ENCODE measurements around the gene PLPP4. TPM values are rescaled to one million over a fixed set of nuclear protein-coding genes. Genes with fewer than 3 reads are reported as not detected.
A peak's percentile ranks its signal among the peaks of the same experiment; 100 is the strongest.

PLPP4 gene
- polyA plus RNA-seq, 6 donors from 2014 or later = not detected

DNA sequence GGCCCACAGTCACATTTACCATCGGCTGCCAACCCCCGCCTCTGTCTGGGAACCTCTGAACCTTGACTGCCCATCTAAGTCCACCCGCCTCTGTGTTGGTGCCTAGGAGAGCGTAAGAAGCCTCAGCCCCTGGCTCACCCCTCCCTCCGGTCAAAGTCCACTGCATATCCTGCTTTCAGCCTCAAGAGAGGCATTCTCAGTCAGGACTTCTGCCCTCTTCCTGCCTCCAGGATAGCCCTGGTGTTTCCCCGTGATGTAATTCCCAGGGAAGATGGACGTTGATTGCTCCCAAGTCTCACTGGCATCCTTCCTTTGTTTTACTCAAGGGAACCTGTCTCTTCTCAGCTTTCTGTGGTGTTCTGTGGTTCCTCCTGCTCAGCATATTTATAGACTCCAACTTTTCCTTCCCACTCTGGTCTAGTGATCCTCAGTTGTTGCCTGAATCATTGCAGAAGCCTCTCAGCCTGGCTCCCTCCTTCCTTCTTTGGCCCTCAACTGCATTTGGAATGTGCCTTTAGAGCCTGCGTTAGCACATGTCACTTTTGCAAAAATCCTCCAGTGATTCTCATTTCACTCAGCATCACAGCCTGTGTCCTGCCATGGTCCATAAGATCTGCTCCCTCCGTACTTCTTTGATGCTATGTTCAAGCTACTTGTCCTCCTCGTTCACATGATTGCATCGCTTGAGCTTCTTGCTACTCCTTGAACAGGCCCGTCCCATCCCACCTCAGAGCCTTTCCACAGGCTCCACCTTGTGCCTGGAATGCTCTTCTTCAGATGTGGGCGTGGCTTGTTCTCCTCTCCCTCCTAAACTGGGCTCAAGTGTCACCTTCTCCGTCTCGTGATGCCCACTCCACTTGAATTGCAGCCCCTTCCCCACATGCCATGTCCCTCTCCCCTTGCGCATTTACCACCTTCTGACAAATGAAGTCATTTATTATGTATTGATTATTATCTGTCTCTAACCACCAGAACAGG is 124.2 kb downstream of the PLPP4 start:
- Mint-ChIP-seq H3K9me3 (peaks cover 0 to 16% (median 2%) of the 10 kb centered on the region in 7 donors), H3K27ac (no peak overlapping the region), H3K27me3 (peaks cover 0 to 4% (median 3%) of the 10 kb centered on the region in 3 donors), H3K4me3 (peak overlapping the region in 1 of 8 donors; percentile 16), H3K36me3 (no peaks in the 10 kb centered on the region), H3K4me1 (no peaks in the 10 kb centered on the region)
- ATAC-seq (ENCODE audit: low read depth in 2 of 2) (no peak), DNase-seq (no peak)

DNA sequence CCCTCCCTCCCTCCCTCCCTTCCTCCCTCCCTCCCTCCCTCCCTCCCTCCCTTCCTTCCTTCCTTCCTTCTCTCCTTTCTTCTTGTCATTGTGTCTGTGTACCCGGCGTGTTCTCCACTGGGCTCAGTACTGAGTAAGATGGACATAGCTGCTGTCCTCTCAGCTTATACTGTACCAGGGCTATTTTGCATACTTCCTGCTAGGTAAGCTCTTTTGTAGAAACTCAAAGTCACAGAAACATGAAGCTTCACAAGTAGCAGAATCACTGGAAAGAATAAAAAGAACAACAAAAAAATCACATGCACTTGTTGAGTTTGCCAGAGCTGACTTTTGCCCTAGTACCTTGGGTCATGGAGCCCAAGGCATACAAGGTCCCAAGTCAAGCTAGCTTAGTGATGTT is 125.7 kb downstream of the PLPP4 start:
- peaks cover 0 to 5% (median 3%) of the 10 kb centered on the region in 3 donors for H3K27me3 Mint-ChIP-seq
- ATAC-seq (ENCODE audit: low read depth in 2 of 2) = no peak
- H3K4me3 Mint-ChIP-seq = no peak overlapping the region
- H3K27ac Mint-ChIP-seq = no peak overlapping the region
- no peak for DNase-seq
- no peaks in the 10 kb centered on the region for H3K36me3 Mint-ChIP-seq
- peaks cover 0 to 12% (median 0%) of the 10 kb centered on the region in 7 donors for H3K9me3 Mint-ChIP-seq
- no peaks in the 10 kb centered on the region for H3K4me1 Mint-ChIP-seq

DNA sequence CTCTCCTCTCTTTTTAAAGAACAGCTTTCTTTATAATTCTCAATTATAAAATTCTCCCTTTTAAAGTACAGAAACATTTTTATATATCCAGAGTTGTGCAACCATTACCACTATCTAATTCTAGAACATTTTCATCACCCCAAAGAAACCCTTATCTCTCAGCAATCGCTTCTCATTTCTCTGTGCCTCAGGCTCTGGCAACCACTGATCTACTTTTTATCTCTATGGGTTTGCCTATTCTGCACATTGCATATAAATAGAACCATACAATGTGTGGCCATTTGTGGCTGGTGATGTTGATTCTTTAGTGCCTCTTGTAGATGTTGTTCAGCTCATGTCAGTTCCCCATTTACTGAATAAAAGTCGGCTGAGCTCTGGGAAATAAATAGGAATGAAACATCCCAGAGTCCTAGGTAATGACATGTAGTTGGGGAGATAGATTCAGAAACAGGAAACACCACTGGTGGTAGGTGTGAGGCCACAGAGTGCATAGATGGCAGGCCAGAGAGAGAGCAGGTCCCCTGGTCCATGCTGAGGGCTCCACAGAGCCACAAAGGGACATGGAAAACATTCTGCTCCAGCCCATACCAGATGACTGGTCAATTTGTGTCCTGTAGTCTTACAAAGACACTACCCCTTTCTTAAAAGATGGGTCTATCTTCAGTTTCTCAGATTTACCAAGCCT is 126.5 kb downstream of the PLPP4 start:
- ATAC-seq (ENCODE audit: low read depth in 2 of 2) (no peak), DNase-seq (no peak)
- no peaks in the 10 kb centered on the region for H3K4me1 Mint-ChIP-seq
- H3K4me3 Mint-ChIP-seq = no peak overlapping the region
- H3K9me3 Mint-ChIP-seq = peaks cover 0 to 12% (median 0%) of the 10 kb centered on the region in 7 donors
- H3K27me3 Mint-ChIP-seq = peaks cover 0 to 5% (median 3%) of the 10 kb centered on the region in 3 donors
- no peaks in the 10 kb centered on the region for H3K36me3 Mint-ChIP-seq
- no peak overlapping the region for H3K27ac Mint-ChIP-seq

DNA sequence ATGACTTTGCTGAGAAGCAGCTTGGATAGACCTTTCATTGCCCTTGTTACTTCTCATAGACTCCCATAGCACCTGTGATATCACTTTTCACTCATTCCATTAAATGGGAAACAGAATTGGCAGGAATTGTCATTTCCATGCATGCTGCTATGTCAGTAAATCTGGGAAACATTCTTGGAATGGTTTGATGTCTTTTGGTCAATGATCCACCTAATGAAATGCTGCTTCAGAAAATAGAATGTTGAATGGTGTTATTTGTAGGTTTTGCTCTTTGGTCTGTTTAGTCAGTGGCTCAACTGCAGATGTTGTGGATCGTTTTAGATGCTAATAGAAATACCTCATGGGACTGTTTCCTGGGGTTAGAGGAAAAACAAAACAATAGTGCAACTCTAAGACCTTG is 127.8 kb downstream of the PLPP4 start:
- DNase-seq (no peak), ATAC-seq (ENCODE audit: low read depth in 2 of 2) (no peak)
- Mint-ChIP-seq H3K27me3 (peaks cover 0 to 5% (median 3%) of the 10 kb centered on the region in 3 donors), H3K9me3 (peaks cover 0 to 12% (median 0%) of the 10 kb centered on the region in 7 donors), H3K36me3 (no peaks in the 10 kb centered on the region), H3K4me3 (no peak overlapping the region), H3K4me1 (no peaks in the 10 kb centered on the region), H3K27ac (no peak overlapping the region)

DNA sequence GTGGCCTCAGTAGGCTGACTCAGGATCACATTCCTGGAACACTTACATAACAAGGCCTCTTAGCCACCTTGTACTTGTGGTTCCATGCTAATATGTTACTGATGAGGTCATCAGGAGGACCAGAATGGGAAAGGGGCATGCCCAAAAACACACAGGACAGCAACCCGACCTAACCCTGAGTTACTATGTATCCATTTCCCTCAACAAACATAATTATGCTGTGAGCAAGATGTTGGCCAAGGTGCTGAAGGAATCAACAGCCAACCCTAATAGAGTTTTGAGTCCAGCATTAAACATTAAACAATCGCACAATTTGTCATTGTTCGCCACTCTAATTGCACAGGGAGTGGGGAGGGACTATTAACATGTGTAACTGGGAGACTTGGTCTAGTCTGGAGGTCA is 129.4 kb downstream of the PLPP4 start:
- Mint-ChIP-seq H3K27ac (no peak overlapping the region), H3K4me1 (no peaks in the 10 kb centered on the region), H3K27me3 (peaks cover 0 to 5% (median 3%) of the 10 kb centered on the region in 3 donors), H3K36me3 (no peaks in the 10 kb centered on the region), H3K9me3 (peaks cover 0 to 5% (median 0%) of the 10 kb centered on the region in 7 donors), H3K4me3 (no peak overlapping the region)
- DNase-seq = no peak
- no peak for ATAC-seq (ENCODE audit: low read depth in 2 of 2)

DNA sequence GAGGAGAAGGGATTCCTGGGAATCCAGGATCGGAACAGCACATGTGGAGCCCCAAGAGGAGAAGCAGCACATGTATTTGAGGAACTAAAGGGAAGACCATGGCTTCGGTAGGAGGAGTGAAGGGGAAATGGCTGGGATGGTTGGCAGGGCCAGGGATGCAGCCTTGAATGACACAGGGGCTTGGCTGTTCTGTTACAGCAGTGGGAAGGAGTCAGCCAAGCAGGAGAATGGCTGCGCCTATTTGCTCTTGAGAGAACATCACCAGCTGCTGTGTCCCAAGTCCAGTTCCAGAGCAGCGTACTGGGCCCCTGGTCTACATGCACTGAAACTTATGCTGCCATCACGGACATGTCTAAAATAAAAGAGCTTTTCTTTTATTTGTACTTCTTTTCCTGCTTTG is 130.0 kb downstream of the PLPP4 start:
- H3K9me3 Mint-ChIP-seq = peaks cover 0 to 6% (median 0%) of the 10 kb centered on the region in 7 donors
- no peaks in the 10 kb centered on the region for H3K4me1 Mint-ChIP-seq
- peaks cover 0 to 5% (median 3%) of the 10 kb centered on the region in 3 donors for H3K27me3 Mint-ChIP-seq
- ATAC-seq (ENCODE audit: low read depth in 2 of 2) = no peak
- no peak overlapping the region for H3K4me3 Mint-ChIP-seq
- no peak for DNase-seq
- no peak overlapping the region for H3K27ac Mint-ChIP-seq
- no peaks in the 10 kb centered on the region for H3K36me3 Mint-ChIP-seq

DNA sequence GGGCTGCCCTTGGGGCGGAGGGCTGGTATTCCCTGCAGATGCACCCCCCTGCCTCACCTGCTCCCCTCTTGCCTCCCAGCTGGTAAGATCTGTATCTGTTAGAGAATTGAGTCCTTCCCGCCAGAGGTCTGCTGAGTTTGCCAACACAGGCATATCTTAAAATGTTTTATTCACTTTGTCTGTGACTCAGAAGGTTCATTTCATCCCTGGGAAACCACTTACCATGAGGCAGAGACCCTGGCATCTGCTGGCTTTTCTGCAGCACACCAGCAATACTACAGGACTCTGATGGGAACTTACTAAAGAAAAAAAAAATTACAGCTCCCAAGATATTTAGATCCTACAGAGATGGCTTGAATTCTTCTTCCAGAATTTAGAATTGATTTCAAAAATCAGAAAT is 131.3 kb downstream of the PLPP4 start:
- DNase-seq (no peak), ATAC-seq (ENCODE audit: low read depth in 2 of 2) (no peak)
- H3K27ac Mint-ChIP-seq = no peak overlapping the region
- H3K4me3 Mint-ChIP-seq = no peak overlapping the region
- peaks cover 0 to 5% (median 3%) of the 10 kb centered on the region in 3 donors for H3K27me3 Mint-ChIP-seq
- no peaks in the 10 kb centered on the region for H3K36me3 Mint-ChIP-seq
- peaks cover 2 to 6% (median 3%) of the 10 kb centered on the region in 7 donors for H3K9me3 Mint-ChIP-seq
- H3K4me1 Mint-ChIP-seq = no peaks in the 10 kb centered on the region

DNA sequence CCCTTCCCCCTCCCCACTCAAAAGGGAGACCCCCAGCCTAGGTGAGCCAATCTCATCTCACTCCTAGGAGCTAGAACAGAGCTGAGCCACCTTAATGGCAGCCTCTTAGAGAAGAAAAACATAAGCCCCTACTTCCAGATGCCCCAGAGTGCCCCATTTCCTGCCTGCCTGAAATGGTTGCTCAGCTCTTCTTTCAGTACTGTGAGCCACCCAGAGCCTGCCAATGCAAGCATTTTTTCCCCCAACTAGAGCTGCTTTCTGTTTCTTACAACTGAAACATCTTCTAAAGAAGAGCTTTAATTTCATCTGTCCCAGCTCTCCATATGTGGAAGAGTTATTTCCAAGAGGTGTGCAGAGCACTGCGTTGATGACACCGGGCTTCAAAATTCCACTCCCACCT is 136.7 kb downstream of the PLPP4 start:
- H3K27me3 Mint-ChIP-seq = no peaks in the 10 kb centered on the region
- no peak for DNase-seq
- H3K4me1 Mint-ChIP-seq = no peaks in the 10 kb centered on the region

DNA sequence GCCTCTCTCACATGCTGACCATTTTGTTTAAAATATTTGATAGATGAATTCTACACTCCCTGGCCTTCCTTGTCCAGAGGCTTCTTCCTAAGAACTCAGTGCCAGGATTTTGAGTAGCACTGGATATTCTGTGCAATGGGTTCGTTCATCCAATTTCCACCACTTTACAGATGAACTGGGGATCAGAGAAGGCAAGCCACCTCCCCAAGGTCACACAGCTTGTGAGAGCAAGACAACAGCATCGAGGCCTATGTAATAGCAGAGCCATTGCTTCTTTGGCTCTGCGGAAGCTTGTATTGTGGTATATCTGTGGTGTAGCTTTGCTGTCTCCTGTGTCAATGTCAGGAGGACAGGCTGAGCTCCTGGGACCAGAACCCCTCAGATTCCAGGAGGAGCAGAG is 140.9 kb downstream of the PLPP4 start:
- Mint-ChIP-seq H3K4me1 (peaks cover 0 to 10% (median 7%) of the 10 kb centered on the region in 3 donors), H3K4me3 (no peak overlapping the region), H3K27me3 (peaks cover 4 to 8% (median 7%) of the 10 kb centered on the region in 3 donors), H3K27ac (no peak overlapping the region), H3K36me3 (no peaks in the 10 kb centered on the region), H3K9me3 (peaks cover 0 to 8% (median 5%) of the 10 kb centered on the region in 7 donors)
- DNase-seq (no peak), ATAC-seq (ENCODE audit: low read depth in 2 of 2) (no peak)

More for the DNA sequence above, 136.7 kb downstream of the PLPP4 start:
- ATAC-seq (ENCODE audit: low read depth in 2 of 2) = no peak
- H3K4me3 Mint-ChIP-seq = no peak overlapping the region
- H3K36me3 Mint-ChIP-seq = no peaks in the 10 kb centered on the region
- peaks cover 0 to 7% (median 4%) of the 10 kb centered on the region in 7 donors for H3K9me3 Mint-ChIP-seq
- no peak overlapping the region for H3K27ac Mint-ChIP-seq

DNA sequence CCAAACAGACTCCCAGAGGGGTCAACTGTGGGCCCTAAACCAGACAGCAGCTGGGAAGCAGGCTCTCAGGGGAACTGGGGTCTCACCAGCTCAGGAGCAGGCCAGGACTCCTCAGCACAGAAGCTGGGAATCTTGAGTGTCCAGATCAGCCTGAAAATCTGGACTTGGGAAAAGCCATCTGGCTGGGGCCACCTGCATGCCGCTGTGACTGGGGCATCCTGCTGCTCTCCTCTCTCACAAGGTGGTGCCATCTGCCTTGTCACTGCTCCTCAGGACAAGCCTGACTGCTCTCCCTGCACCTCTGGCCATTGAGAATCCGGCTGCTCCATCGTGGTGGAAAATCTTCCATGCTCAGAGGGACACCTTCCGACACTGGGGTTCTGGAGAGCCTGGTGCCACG is 141.4 kb downstream of the PLPP4 start:
- H3K4me1 Mint-ChIP-seq = peaks cover 0 to 10% (median 7%) of the 10 kb centered on the region in 3 donors
- H3K36me3 Mint-ChIP-seq = no peaks in the 10 kb centered on the region
- DNase-seq (no peak), ATAC-seq (ENCODE audit: low read depth in 2 of 2) (no peak)
- no peak overlapping the region for H3K27ac Mint-ChIP-seq
- H3K27me3 Mint-ChIP-seq = peaks cover 4 to 9% (median 7%) of the 10 kb centered on the region in 3 donors
- H3K4me3 Mint-ChIP-seq = no peak overlapping the region
- H3K9me3 Mint-ChIP-seq = peaks cover 0 to 7% (median 3%) of the 10 kb centered on the region in 7 donors

DNA sequence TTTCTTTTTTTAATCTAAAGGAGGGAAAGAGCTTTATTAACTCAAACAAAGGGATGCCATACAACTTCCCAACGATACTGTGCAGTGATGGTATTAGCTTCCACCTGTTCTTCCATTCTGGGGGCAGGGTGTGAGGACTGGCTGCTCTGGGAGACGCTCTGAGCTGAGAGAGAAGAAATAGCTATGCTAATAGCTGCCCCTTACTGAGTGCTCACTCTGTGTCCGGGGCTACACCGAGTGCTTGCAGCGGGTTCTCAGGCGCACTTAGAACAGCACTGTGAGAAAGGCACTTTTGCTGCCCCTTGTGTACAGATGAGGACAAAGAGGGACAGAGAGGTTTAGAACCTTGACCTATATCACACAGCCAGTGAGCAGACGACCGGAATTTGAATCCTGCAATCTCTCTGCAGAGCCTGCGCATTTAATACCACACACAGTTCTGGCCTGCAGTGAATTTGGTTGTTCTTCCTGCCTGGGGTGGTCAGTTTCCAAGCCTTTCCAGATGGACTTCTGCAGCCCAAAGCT is 142.2 kb downstream of the PLPP4 start:
- Mint-ChIP-seq H3K4me1 (peaks cover 0 to 10% (median 7%) of the 10 kb centered on the region in 3 donors), H3K27ac (no peak overlapping the region), H3K9me3 (peaks cover 0 to 7% (median 0%) of the 10 kb centered on the region in 7 donors), H3K4me3 (no peak overlapping the region), H3K36me3 (no peaks in the 10 kb centered on the region), H3K27me3 (peaks cover 7 to 9% (median 8%) of the 10 kb centered on the region in 3 donors)
- DNase-seq = no peak
- ATAC-seq (ENCODE audit: low read depth in 2 of 2) = no peak

DNA sequence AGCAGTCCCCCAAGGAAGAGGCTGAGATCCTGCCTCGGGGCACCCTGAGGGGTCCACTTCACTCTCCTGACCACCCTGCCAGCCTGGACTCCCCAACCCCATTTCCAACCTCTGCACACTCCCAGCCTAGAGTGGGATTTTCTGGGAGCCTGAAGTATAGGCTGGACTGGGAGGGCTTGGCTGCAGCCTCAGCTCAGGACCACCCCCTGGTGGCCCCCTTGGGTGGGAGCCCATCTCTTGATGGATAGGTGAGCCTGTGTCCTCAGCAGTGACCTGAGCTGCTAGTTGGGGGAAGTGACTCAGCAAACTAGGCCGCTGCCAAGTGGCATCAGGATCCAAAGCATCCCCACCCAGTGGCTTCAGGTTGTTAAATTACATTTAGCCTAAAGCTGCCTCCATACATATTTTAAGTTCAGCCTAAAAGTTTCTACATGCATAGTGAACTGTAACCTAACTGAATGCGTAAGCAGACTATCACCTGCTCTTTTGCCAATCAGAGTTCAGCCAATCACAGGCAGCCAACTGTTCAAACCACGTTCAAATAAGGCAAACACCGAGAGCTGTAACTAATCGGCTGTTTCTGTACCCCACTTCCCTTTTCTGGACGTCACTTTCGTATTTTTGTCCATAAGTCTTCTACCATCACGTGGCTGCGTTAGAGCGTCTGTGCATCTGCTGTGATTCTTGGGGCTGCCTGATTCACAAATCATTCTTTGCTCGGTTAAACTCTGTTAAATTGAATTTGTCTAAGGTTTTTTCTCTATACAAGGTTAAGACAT is 144.0 kb downstream of the PLPP4 start:
- Mint-ChIP-seq H3K27ac (peak overlapping the region in 1 of 6 donors; percentile 17), H3K36me3 (no peaks in the 10 kb centered on the region), H3K9me3 (peaks cover 0 to 7% (median 0%) of the 10 kb centered on the region in 7 donors), H3K4me3 (peak overlapping the region in 1 of 8 donors; percentile 44), H3K4me1 (peaks cover 0 to 10% (median 7%) of the 10 kb centered on the region in 3 donors), H3K27me3 (peaks cover 7 to 16% (median 8%) of the 10 kb centered on the region in 3 donors)
- no peak for DNase-seq
- peak in 1 of 2 donors; percentile 23 for ATAC-seq (ENCODE audit: low read depth in 2 of 2)

DNA sequence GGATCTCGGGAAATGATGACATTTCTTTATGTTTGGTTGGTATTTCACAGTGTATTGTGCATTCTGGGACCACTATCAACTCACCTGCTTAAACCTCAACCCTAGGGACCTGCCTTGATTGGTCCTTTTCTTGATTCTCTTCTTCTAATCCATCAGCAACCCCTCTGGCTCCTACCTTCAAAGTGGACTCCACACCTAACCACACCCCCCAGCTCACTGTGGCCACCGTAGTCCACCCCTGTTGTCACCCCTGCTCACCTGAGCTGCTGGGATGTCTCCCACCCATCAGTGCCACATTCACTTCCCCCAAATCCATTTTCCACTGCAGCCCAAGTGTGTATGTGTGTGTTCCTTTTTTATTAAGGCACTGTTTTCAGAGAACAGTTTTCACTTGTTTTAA is 145.0 kb downstream of the PLPP4 start:
- DNase-seq = no peak
- Mint-ChIP-seq H3K27ac (no peak overlapping the region), H3K36me3 (no peaks in the 10 kb centered on the region), H3K9me3 (peaks cover 0 to 7% (median 0%) of the 10 kb centered on the region in 7 donors), H3K27me3 (peaks cover 7 to 16% (median 8%) of the 10 kb centered on the region in 3 donors), H3K4me1 (peaks cover 0 to 10% (median 7%) of the 10 kb centered on the region in 3 donors), H3K4me3 (peak overlapping the region in 1 of 8 donors; percentile 54)
- ATAC-seq (ENCODE audit: low read depth in 2 of 2) = no peak
